ENCODE data around the gene DAB2IP. TPM values are rescaled to one million over a fixed set of nuclear protein-coding genes. Genes with fewer than 3 reads are reported as not detected.
A peak's percentile ranks its signal among the peaks of the same experiment; 100 is the strongest.
"Not testable (repeated sequence)": the region's sequence is repeated elsewhere in the genome, so short reads cannot be mapped to it uniquely, and the experiment has no call there.

The DAB2IP gene
- total RNA-seq, 4 donors from 2014 or later, result 42.0 to 93.4 (median 47.9) TPM

DNA sequence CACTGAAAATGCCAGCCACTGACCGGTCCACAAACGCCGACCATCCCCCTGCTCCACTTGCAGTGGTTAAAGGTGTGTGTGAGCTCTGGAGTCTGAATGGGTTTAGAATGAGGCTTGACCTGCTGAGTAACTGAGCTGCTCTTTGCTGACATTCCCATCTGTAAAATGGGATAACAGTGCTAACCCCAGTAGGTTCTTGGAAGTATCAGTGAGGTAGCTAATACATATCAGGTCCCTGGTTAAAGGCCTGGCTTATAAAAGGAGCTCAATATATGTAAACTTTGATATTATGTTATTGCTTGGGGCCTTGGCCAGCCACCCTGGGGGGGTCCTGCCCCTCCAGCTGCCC is 31.1 kb upstream of the DAB2IP start:
- peak overlapping the region in 3 of 4 donors; percentile 59 to 70 (median 61) for H3K27ac ChIP-seq
- H3K27me3 ChIP-seq, result no peaks in the 10 kb centered on the region
- no peaks in the 10 kb centered on the region for H3K36me3 ChIP-seq
- TF ChIP-seq, protein P1, sequence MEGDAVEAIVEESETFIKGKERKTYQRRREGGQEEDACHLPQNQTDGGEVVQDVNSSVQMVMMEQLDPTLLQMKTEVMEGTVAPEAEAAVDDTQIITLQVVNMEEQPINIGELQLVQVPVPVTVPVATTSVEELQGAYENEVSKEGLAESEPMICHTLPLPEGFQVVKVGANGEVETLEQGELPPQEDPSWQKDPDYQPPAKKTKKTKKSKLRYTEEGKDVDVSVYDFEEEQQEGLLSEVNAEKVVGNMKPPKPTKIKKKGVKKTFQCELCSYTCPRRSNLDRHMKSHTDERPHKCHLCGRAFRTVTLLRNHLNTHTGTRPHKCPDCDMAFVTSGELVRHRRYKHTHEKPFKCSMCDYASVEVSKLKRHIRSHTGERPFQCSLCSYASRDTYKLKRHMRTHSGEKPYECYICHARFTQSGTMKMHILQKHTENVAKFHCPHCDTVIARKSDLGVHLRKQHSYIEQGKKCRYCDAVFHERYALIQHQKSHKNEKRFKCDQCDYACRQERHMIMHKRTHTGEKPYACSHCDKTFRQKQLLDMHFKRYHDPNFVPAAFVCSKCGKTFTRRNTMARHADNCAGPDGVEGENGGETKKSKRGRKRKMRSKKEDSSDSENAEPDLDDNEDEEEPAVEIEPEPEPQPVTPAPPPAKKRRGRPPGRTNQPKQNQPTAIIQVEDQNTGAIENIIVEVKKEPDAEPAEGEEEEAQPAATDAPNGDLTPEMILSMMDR (IDR thresholded peaks at IDR 0.05), result no peak
- no peak for TF ChIP-seq POLR2A (IDR thresholded peaks at IDR 0.05)
- no peak for TF ChIP-seq EP300 (IDR thresholded peaks at IDR 0.05)
- TF ChIP-seq POLR2AphosphoS5 (IDR thresholded peaks at IDR 0.05), result no peak
- ATAC-seq, result no peak
- H3K4me1 ChIP-seq, result peaks cover 0 to 51% (median 6%) of the 10 kb centered on the region in 3 donors
- H3K9me3 ChIP-seq, result no peaks in the 10 kb centered on the region
- no peak overlapping the region for H3K4me3 ChIP-seq
- WGBS, 2 donors (ENCODE audit: low coverage in 1 of 2), result 80% methylated on average over 1 of the region's 3 CpGs; no CpG with 5 or more reads in 1 of the 2 donors

DNA sequence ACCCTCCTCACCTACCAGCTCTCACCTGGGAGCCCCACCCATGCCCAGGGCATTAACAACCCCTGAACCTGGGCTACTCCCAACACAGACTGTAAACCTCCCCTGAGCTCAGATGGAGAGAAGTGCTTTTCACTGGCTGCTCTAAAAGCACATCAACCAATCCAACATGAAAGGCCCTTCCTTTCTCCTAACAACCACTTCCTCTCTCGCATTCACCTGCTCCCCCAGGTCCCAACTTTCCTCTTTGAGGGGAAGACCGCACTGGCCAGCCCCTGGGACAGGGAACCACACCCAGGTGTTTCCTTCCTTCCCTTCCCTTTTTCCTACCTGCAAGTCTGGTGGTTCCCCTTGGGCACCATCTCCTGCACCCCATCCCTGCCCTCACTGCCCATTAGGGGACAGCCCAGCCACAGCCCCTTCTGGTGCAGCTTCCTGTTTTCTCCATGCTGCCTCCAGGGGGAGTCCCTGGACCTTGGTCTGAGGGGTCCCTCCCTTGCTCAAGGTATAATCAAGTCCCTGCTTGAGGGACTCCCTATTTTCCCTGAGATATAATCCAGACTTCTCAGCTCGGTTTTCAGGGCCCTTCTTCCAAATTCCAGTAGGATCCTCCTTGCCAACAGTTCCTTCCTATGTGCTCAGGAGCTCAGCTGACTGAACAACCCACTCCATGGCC is 30.5 kb upstream of the DAB2IP start:
- WGBS, 2 donors (ENCODE audit: low coverage in 1 of 2), result 48 to 77% methylated on average over 2 to 3 of the region's 3 CpGs
- Histone ChIP-seq H3K27me3 (no peaks in the 10 kb centered on the region), H3K36me3 (no peaks in the 10 kb centered on the region), H3K4me3 (no peak overlapping the region), H3K27ac (peak overlapping the region in 3 of 4 donors; percentile 59 to 70 (median 61)), H3K9me3 (no peaks in the 10 kb centered on the region), H3K4me1 (peaks cover 0 to 58% (median 6%) of the 10 kb centered on the region in 3 donors)
- TF ChIP-seq, protein P1 (IDR thresholded peaks at IDR 0.05), result peak in 2 of 4 experiments; percentile 48 to 54
- no peak for TF ChIP-seq EP300 (IDR thresholded peaks at IDR 0.05)
- no peak for TF ChIP-seq POLR2AphosphoS5 (IDR thresholded peaks at IDR 0.05)
- no peak for TF ChIP-seq POLR2A (IDR thresholded peaks at IDR 0.05)
- no peak for ATAC-seq

DNA sequence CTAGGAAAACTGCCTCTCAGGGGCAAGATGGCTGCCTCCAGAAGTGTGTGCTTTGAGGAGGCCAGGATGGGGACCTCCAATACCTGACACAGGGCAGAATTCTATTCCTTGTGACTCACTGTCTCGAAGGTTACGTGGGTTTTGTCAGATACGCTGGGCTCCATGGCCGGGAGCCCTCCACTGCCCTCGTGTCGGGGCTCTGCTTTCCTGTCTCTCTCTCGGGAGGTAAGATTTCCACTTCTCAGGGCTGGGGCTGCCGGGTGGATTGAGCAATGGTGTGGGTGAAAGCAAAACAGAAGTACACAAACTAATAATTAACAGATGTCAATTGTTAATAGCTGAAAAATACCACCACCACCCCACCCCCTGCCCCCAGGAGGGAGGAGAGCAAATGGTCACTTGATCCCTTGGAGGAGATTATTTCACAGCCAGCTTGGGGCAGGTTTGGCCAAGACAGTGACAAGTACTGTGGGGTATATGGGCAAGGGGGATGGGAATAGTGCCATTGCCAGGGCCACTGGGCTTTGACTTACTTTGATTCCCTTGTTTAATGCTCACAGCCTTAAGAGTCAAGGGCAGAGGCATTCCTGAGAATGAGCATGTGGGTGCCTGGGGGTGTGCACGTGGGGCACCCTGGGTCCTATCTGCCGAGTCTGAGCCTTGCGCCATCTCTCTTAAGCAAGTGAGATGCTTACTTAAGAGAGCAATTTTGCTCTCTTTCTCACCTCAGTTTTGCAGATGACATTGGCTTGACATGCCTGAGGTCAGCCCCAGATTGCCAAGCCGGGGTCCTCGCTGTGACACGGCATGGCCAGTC is 28.8 kb upstream of the DAB2IP start:
- Histone ChIP-seq H3K27me3 (no peaks in the 10 kb centered on the region), H3K36me3 (no peaks in the 10 kb centered on the region), H3K9me3 (no peaks in the 10 kb centered on the region), H3K4me1 (peaks cover 0 to 62% (median 6%) of the 10 kb centered on the region in 3 donors), H3K4me3 (no peak overlapping the region), H3K27ac (peak overlapping the region in 3 of 4 donors; percentile 22 to 44 (median 38))
- ATAC-seq, result no peak
- 79 to 80% methylated on average over 2 to 9 of the region's 14 CpGs for WGBS, 2 donors (ENCODE audit: low coverage in 1 of 2)
- TF ChIP-seq, protein P1 (IDR thresholded peaks at IDR 0.05), result no peak
- TF ChIP-seq EP300 (IDR thresholded peaks at IDR 0.05), result no peak
- TF ChIP-seq POLR2A (IDR thresholded peaks at IDR 0.05), result no peak
- no peak for TF ChIP-seq POLR2AphosphoS5 (IDR thresholded peaks at IDR 0.05)

DNA sequence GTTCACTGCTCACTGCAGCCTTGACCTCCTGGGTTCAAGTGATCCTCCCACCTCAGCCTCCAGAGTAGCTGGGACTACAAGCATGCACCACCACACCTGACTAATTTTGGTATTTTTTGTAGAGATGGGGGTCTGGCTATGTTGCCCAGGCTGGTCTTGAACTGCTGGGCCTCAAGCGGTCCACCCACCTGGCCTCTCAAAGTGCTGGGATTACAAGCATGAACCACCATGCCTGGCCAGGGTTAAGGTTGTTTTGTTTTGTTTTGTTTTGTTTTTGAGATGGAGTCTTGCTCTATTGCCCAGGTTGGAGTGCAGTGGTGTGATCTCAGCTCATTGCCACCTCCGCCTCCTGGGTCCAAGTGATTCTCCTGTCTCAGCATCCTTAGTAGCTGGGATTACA is 28.0 kb upstream of the DAB2IP start:
- not testable (repeated sequence) for H3K4me3 ChIP-seq, H3K27me3 ChIP-seq, H3K36me3 ChIP-seq, H3K27ac ChIP-seq, H3K9me3 ChIP-seq, ATAC-seq
- 94 to 100% methylated on average over 1 to 2 of the region's 2 CpGs for WGBS, 2 donors (ENCODE audit: low coverage in 1 of 2)
- peaks cover 0 to 58% (median 6%) of the 10 kb centered on the region in 3 donors for H3K4me1 ChIP-seq

DNA sequence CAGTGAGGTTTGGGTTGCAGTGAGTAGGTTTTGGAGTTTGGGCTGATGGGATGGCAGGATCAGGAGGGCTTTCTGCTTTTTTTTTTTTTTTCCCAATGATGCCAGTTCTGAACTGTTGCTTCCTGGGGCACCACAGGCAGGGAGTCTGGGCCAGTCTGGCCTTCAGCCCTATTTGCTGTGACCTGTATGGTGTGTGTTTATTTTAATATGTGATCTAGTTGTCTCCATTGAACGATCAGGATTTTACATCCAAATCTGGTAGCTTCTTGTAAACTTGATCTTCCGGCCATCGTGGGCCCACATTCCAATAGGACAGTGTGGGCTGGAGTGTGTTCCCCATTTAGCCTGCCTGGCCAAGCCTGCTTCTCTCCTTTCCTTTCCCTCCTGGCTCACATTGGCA is 25.8 kb upstream of the DAB2IP start:
- Histone ChIP-seq H3K36me3 (no peaks in the 10 kb centered on the region), H3K27ac (peak overlapping the region in 1 of 4 donors; percentile 45), H3K4me1 (peaks cover 0 to 38% (median 6%) of the 10 kb centered on the region in 3 donors), H3K4me3 (no peak overlapping the region), H3K9me3 (no peaks in the 10 kb centered on the region), H3K27me3 (no peaks in the 10 kb centered on the region)
- TF ChIP-seq POLR2AphosphoS5 (IDR thresholded peaks at IDR 0.05) (no peak), POLR2A (IDR thresholded peaks at IDR 0.05) (no peak), EP300 (IDR thresholded peaks at IDR 0.05) (no peak)
- TF ChIP-seq, protein P1 (IDR thresholded peaks at IDR 0.05), result no peak
- no peak for ATAC-seq
- 58% methylated on average over 3 of the region's 3 CpGs; no CpG with 5 or more reads in 1 of the 2 donors for WGBS, 2 donors (ENCODE audit: low coverage in 1 of 2)
